Ascending aorta (tissue), 2 donors: ENCODE measurements around the gene SNX13. TPM values are rescaled to one million over a fixed set of nuclear protein-coding genes. Genes with fewer than 3 reads are reported as not detected.

ENCODE experiments used
- DNase-seq, 2 donors: peaks; one replicate each; pipeline ENCODE4 v3.0.0-alpha.2; 2019; ENCODE audit warnings: low spot score in 2 of 2
- H3K27ac ChIP-seq, 2 donors: fragments of 200-600 bp; sonication (generic); one replicate each; pipeline ENCODE4 v1.5.1; 2016 to 2017; ENCODE audit warnings: mild to moderate bottlenecking in 1 of 2
- H3K27me3 ChIP-seq: fragments of 200-600 bp; sonication (generic); one replicate; pipeline ENCODE4 v1.5.1; 2017
- H3K36me3 ChIP-seq, 2 donors: fragments of 200-600 bp; sonication (generic); one replicate each; pipeline ENCODE4 v1.5.1; 2016
- H3K4me1 ChIP-seq, 2 donors: fragments of 200-600 bp; sonication (generic); one replicate each; pipeline ENCODE4 v1.5.1; 2016 to 2017; ENCODE audit warnings: mild to moderate bottlenecking in 1 of 2
- H3K4me3 ChIP-seq, 2 donors: fragments of 200-600 bp; sonication (generic); one replicate each; pipeline ENCODE4 v1.5.1; 2016 to 2017; ENCODE audit warnings: mild to moderate bottlenecking in 1 of 2
- H3K9me3 ChIP-seq, 2 donors: fragments of 200-600 bp; sonication (generic); one replicate each; pipeline ENCODE4 v1.5.1; 2016
- intact Hi-C: fragments of 100-400 bp; cut with DNase I; formaldehyde crosslinking; loops from one replicate; pipeline ENCODE4 v1.15.1; 2023
- total RNA-seq: library from RNA; depleted of rRNA; stranded (reverse); fragments of >200 nt; gene quantifications from one replicate; pipeline ENCODE4 v1.1.0, GENCODE V29; 2016
- TF ChIP-seq, protein P1 (sequence below), 3 experiments: fragments of 200-600 bp in 2 of 3; fragments of 450-650 bp in 1 of 3; sonication (generic) in 2 of 3; IDR thresholded peaks; one replicate each; pipeline ENCODE4 v1.5.1; 2016 to 2019; ENCODE audit warnings: antibody characterized with exemption in 3 of 3, mild to moderate bottlenecking in 1 of 3, moderate library complexity in 1 of 3

Gene SNX13
- total RNA-seq, 1 donor from 2014 or later, result 26.2 TPM

DNA sequence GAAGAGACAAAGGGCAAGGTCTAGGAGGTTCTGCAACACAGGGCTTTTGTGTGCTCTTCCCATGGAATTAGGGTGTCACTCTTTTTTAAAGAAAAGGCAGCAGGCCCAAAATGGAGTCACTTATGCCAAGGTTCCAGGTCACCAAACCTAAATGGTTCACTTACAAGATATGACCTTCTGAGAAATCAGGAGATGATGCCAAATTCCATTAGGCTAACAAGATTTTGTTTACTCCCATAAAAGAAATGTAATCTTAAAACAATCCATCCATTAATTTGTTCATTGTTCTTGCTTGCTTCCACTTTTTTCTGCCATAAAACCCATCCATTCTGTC lies 158.1 kb downstream of the SNX13 start:
- Histone ChIP-seq H3K27ac (no peak overlapping the region), H3K4me1 (no peaks in the 10 kb centered on the region), H3K27me3 (no peaks in the 10 kb centered on the region), H3K4me3 (no peak overlapping the region), H3K36me3 (no peaks in the 10 kb centered on the region), H3K9me3 (no peaks in the 10 kb centered on the region)
- intact Hi-C loops, result no loop called here
- no peak for DNase-seq
- TF ChIP-seq, protein P1, sequence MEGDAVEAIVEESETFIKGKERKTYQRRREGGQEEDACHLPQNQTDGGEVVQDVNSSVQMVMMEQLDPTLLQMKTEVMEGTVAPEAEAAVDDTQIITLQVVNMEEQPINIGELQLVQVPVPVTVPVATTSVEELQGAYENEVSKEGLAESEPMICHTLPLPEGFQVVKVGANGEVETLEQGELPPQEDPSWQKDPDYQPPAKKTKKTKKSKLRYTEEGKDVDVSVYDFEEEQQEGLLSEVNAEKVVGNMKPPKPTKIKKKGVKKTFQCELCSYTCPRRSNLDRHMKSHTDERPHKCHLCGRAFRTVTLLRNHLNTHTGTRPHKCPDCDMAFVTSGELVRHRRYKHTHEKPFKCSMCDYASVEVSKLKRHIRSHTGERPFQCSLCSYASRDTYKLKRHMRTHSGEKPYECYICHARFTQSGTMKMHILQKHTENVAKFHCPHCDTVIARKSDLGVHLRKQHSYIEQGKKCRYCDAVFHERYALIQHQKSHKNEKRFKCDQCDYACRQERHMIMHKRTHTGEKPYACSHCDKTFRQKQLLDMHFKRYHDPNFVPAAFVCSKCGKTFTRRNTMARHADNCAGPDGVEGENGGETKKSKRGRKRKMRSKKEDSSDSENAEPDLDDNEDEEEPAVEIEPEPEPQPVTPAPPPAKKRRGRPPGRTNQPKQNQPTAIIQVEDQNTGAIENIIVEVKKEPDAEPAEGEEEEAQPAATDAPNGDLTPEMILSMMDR (IDR thresholded peaks at IDR 0.05), result no peak

DNA sequence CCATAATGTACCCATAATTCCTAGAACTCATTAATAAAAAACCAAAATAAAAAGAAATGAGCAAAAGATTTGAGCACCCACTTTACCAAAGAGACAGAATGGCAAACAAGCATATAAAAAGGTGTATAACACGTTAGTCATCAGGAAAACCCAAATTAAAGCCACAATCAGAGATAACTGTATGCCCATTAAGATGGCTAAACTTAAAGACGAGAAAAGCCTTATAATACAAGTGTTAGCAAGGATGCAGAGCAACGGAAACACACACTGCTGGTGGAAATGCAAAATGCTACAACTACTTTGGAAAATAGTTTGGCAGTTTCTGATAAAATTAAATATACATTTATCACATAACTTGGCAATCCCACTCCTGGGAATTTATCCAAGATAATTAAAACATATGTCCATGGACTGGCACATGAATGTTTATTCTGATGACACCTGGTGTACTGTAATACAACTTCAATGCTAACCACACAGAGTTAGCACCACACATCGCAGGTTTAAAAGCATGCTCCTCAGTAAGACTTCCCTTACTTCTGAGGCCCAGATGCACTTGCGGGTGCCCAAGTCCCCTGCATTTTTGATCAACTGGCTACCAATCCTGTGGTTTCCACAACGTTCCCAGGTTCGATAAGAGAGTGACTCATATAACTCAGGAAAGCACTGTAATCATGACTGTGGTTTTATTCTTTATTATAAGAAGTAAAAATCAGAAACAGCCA lies 158.6 kb downstream of the SNX13 start:
- DNase-seq, result no peak
- Histone ChIP-seq H3K4me3 (no peak overlapping the region), H3K9me3 (no peaks in the 10 kb centered on the region), H3K27me3 (no peaks in the 10 kb centered on the region), H3K36me3 (no peaks in the 10 kb centered on the region), H3K4me1 (no peaks in the 10 kb centered on the region), H3K27ac (no peak overlapping the region)
- TF ChIP-seq, protein P1 (IDR thresholded peaks at IDR 0.05), result no peak
- intact Hi-C loops, result no loop called here

DNA sequence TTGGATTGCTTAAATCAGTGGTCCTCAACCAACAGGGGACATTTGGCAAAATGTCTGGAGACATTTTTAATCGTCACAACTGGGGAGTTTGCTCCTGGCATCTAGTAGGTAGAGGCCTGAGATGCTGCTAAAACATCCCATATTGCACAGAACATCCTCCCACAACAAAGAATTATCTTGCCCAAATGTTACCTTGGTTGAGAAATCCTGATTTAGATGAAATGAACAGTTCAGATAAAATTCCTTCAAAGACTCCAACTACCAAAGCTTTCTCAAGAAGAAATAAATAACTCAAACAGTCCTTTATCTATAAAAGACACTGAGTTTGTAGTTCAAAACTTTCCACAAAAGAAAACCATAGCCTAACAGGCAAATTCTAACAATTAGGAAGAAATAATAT lies 160.9 kb downstream of the SNX13 start:
- Histone ChIP-seq H3K36me3 (no peaks in the 10 kb centered on the region), H3K27me3 (no peaks in the 10 kb centered on the region), H3K4me1 (no peaks in the 10 kb centered on the region), H3K4me3 (no peak overlapping the region), H3K27ac (no peak overlapping the region), H3K9me3 (no peaks in the 10 kb centered on the region)
- intact Hi-C loops, result no loop called here
- DNase-seq, result no peak
- TF ChIP-seq, protein P1 (IDR thresholded peaks at IDR 0.05), result no peak

DNA sequence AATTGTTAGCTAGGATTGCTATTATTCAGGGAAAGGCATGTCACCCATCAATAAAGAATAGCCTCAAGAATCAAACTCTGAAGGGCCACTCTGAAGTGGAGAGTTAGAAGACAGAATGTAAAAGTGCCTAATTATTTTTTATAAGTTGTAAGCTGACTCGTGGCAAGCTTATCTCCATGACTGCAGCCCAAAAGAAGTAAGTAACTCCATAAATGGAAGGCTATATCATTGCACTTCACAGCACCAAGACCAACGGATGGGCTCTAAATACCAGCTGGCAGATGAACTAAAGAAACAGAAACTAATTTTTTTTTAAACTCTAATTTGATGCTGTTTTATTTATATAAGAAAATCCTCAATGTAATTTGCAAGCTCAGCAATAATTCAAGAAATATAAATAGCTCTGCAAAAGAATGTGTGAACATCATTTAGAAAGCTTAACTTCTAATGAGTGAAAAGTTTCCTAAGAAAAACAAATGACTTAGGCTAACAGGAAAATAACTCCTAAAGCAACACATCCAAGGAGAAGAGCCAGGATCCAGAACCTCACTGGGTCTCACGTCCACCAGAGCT lies 165.5 kb downstream of the SNX13 start:
- DNase-seq, result no peak
- no peaks in the 10 kb centered on the region for H3K36me3 ChIP-seq
- TF ChIP-seq, protein P1 (IDR thresholded peaks at IDR 0.05), result no peak
- no peaks in the 10 kb centered on the region for H3K27me3 ChIP-seq
- intact Hi-C loops, result loop anchor here (5.0 kb wide), 1 partner anchor 572 kb away; no protein-coding TSS in a partner anchor
- H3K9me3 ChIP-seq, result no peaks in the 10 kb centered on the region
- no peak overlapping the region for H3K27ac ChIP-seq
- H3K4me1 ChIP-seq, result no peaks in the 10 kb centered on the region
- H3K4me3 ChIP-seq, result no peak overlapping the region

DNA sequence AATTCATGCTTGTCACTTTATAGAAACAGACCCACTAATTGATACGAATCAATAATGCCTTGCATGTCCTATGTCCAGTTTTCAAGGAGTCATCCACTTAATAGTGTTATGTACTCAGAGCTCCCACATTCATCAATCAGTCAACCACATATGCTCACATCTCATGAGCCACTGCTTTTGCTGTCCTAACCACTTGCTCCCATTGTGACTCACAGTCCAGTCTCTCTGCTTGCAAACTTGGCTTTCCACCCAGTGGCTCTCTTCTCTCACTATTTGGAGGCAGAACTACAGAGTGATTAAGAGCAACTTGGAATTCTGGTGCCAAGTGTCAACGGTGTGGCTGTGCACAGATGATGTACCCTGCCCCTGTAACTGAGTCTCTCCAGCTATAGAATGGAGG lies 166.0 kb downstream of the SNX13 start:
- DNase-seq, result no peak
- no peaks in the 10 kb centered on the region for H3K27me3 ChIP-seq
- no peaks in the 10 kb centered on the region for H3K4me1 ChIP-seq
- no peaks in the 10 kb centered on the region for H3K9me3 ChIP-seq
- no peak overlapping the region for H3K27ac ChIP-seq
- no peak overlapping the region for H3K4me3 ChIP-seq
- no peaks in the 10 kb centered on the region for H3K36me3 ChIP-seq
- TF ChIP-seq, protein P1 (IDR thresholded peaks at IDR 0.05), result no peak
- intact Hi-C loops, result loop anchor here (5.0 kb wide), 1 partner anchor 573 kb away; no protein-coding TSS in a partner anchor
